Lung (tissue), 12 donors: Measurements from ENCODE around the gene OPRD1. TPM values are rescaled to one million over a fixed set of nuclear protein-coding genes. Genes with fewer than 3 reads are reported as not detected.
A peak's percentile ranks its signal among the peaks of the same experiment; 100 is the strongest.

ENCODE experiments used
- ATAC-seq: fragments of 200-7000 bp; cut with Tn5 transposase; one replicate; pipeline ENCODE4 v1.9.1; 2020; ENCODE audit warnings: moderate number of reproducible peaks; ENCODE audit not compliant: insufficient read depth, low FRiP score
- DNase-seq, 3 donors: peaks; one replicate each; pipeline ENCODE4 v3.0.0-alpha.2; 2013 to 2017
- H3K27ac ChIP-seq, 2 donors: one replicate each; pipeline ENCODE4 v1.5.1; 2013; ENCODE audit warnings: mild to moderate bottlenecking in 2 of 2, moderate library complexity in 2 of 2, control low read depth in 1 of 2, inconsistent platforms in 1 of 2, low read depth in 1 of 2, low read length in 1 of 2
- H3K27me3 ChIP-seq, 3 donors: one replicate each; pipeline ENCODE4 v1.5.1; 2013; ENCODE audit warnings: low read length in 2 of 3; ENCODE audit not compliant: control insufficient read depth in 3 of 3, insufficient read depth in 3 of 3
- H3K36me3 ChIP-seq, 4 donors: one replicate each; pipeline ENCODE4 v1.5.1; 2013; ENCODE audit warnings: low read length in 4 of 4, mild to moderate bottlenecking in 1 of 4, moderate library complexity in 1 of 4; ENCODE audit not compliant: control insufficient read depth in 4 of 4, insufficient read depth in 4 of 4
- H3K4me1 ChIP-seq, 5 donors: one replicate each; pipeline ENCODE4 v1.5.1; 2013; ENCODE audit warnings: low read length in 5 of 5, mild to moderate bottlenecking in 2 of 5, moderate library complexity in 1 of 5; ENCODE audit not compliant: control insufficient read depth in 5 of 5, insufficient read depth in 5 of 5
- H3K4me3 ChIP-seq: one replicate; pipeline ENCODE4 v1.5.1; 2013; ENCODE audit warnings: mild to moderate bottlenecking, control low read depth, moderate library complexity
- H3K9ac ChIP-seq, 2 donors: one replicate each; pipeline ENCODE4 v1.5.1; 2013; ENCODE audit warnings: low read length in 2 of 2, control low read depth in 1 of 2; ENCODE audit not compliant: insufficient read depth in 1 of 2
- H3K9me3 ChIP-seq, 4 donors: one replicate each; pipeline ENCODE4 v1.5.1; 2013; ENCODE audit warnings: low read length in 3 of 4, mild to moderate bottlenecking in 1 of 4, moderate library complexity in 1 of 4; ENCODE audit not compliant: control insufficient read depth in 4 of 4, insufficient read depth in 3 of 4
- WGBS, 2 donors: extraction: QIAGEN DNeasy Blood & Tissue Kit; methylation state at CpG; one replicate each; pipeline ENCODE4 v1.1.7; 2013; 5-methylcytosine and 5-hydroxymethylcytosine counted together
- polyA plus RNA-seq, 2 donors: library from polyadenylated mRNA; stranded (reverse); fragments of 200-250 nt; gene quantifications; one replicate each; pipeline ENCODE4 v1.2.1, GENCODE V29; 2013
- total RNA-seq, 2 donors: library from RNA; depleted of rRNA in 1 of 2; stranded (reverse); fragments of >200 nt in 1 of 2; gene quantifications; one replicate each; pipeline ENCODE4 v1.2.1, GENCODE V29; 2014 to 2021
- TF ChIP-seq, protein P1 (sequence below): IDR thresholded peaks from 2 replicates; pipeline ENCODE4 v1.5.1; 2012; ENCODE audit warnings: mild to moderate bottlenecking; ENCODE audit errors: control extremely low read depth, extremely low read depth
- donor health status: control.
- donor health status: control.
- donor health status: Bipolar disorder and iron deficiency.
- donor health status: healthy.
- donor health status: DM: yes; HTN: yes; CAD: no.

Gene OPRD1
- total and polyA plus RNA-seq, 4 donors, result 0.01 to 0.28 (median 0.02) TPM; not detected in 1

GRCh38 chr1:28885977-28886730 is 74.2 kb downstream of the OPRD1 start:
- Histone ChIP-seq H3K27me3 (peaks cover 0 to 3% (median 2%) of the 10 kb centered on the region in 3 donors), H3K27ac (peak overlapping the region; percentile 62 to 86), H3K4me1 (peaks cover 0 to 28% (median 4%) of the 10 kb centered on the region in 5 donors), H3K4me3 (no peak overlapping the region), H3K9me3 (no peaks in the 10 kb centered on the region), H3K36me3 (no peaks in the 10 kb centered on the region), H3K9ac (peak overlapping the region in 1 of 2 donors; percentile 54)
- 41 to 50% methylated on average over 17 of the region's 17 CpGs for WGBS, 2 donors
- TF ChIP-seq, protein P1, sequence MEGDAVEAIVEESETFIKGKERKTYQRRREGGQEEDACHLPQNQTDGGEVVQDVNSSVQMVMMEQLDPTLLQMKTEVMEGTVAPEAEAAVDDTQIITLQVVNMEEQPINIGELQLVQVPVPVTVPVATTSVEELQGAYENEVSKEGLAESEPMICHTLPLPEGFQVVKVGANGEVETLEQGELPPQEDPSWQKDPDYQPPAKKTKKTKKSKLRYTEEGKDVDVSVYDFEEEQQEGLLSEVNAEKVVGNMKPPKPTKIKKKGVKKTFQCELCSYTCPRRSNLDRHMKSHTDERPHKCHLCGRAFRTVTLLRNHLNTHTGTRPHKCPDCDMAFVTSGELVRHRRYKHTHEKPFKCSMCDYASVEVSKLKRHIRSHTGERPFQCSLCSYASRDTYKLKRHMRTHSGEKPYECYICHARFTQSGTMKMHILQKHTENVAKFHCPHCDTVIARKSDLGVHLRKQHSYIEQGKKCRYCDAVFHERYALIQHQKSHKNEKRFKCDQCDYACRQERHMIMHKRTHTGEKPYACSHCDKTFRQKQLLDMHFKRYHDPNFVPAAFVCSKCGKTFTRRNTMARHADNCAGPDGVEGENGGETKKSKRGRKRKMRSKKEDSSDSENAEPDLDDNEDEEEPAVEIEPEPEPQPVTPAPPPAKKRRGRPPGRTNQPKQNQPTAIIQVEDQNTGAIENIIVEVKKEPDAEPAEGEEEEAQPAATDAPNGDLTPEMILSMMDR, result no peak
- ATAC-seq, result no peak
- no peak for DNase-seq

GRCh38 chr1:28886731-28887418 is 74.9 kb downstream of the OPRD1 start:
- TF ChIP-seq, protein P1, result no peak
- Histone ChIP-seq H3K4me1 (peaks cover 0 to 28% (median 4%) of the 10 kb centered on the region in 5 donors), H3K9me3 (no peaks in the 10 kb centered on the region), H3K27me3 (peaks cover 0 to 3% (median 2%) of the 10 kb centered on the region in 3 donors), H3K36me3 (no peaks in the 10 kb centered on the region), H3K27ac (peak overlapping the region; percentile 85 to 86), H3K4me3 (peak overlapping the region; percentile 73), H3K9ac (peak overlapping the region; percentile 54 to 68)
- ATAC-seq (peak; percentile 71), DNase-seq (peak; percentile 66 to 81 (median 76))
- WGBS, 2 donors, result 1 to 2% methylated on average over 43 of the region's 43 CpGs

DNA sequence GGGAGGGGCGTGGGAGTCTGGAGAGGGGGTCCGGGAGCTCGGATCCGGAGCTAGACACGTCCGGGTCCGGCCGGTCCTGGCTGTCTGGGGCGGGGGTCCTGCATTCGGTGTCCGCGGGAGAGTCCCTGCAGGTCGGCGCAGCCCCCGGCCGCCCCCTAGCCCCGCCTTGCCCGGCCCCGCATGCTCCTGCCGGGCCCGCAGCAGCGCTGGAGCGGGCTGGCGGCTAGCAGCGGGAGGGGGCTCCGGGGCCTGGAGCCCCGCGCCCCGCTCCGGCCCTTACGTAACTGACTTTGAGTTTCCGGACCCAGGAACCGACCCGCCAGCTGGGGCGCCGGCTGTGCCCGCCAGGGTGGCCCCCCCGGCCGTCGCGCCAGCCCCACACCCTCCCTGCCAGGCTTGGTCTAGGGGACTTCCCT is 75.5 kb downstream of the OPRD1 start:
- Histone ChIP-seq H3K4me1 (peaks cover 0 to 25% (median 4%) of the 10 kb centered on the region in 5 donors), H3K27ac (peak overlapping the region; percentile 85 to 86)

More for the DNA sequence above, 75.5 kb downstream of the OPRD1 start:
- Histone ChIP-seq H3K4me3 (peak overlapping the region; percentile 73), H3K9me3 (no peaks in the 10 kb centered on the region), H3K9ac (peak overlapping the region; percentile 68 to 72), H3K27me3 (peaks cover 0 to 3% (median 2%) of the 10 kb centered on the region in 3 donors), H3K36me3 (no peaks in the 10 kb centered on the region)
- ATAC-seq, result no peak
- TF ChIP-seq, protein P1, result no peak
- DNase-seq, result peak; percentile 29 to 54 (median 46)
- 0 to 1% methylated on average over 22 to 41 of the region's 41 CpGs for WGBS, 2 donors
